KMS-11 (cell line): Measurements from ENCODE around the gene TMA7.

Experiments
- H2AFZ ChIP-seq: fragments of 200-600 bp; sonication (generic); 2 replicates; pipeline ENCODE4 v1.6.1; 2016; ENCODE audit warnings: antibody characterized with exemption, mixed run types, low read depth
- H3K27ac ChIP-seq: fragments of 200-600 bp; sonication (generic); 2 replicates; pipeline ENCODE4 v1.6.1; 2016; ENCODE audit warnings: mild to moderate bottlenecking, mixed run types
- H3K27me3 ChIP-seq: fragments of 200-600 bp; sonication (generic); 2 replicates; pipeline ENCODE4 v1.6.1; 2017; ENCODE audit warnings: mild to moderate bottlenecking, low read depth, mixed run types, moderate library complexity; ENCODE audit not compliant: insufficient read depth
- H3K36me3 ChIP-seq: fragments of 200-600 bp; sonication (generic); 2 replicates; pipeline ENCODE4 v1.6.1; 2017; ENCODE audit warnings: mild to moderate bottlenecking, mixed run types; ENCODE audit not compliant: insufficient read depth
- H3K4me1 ChIP-seq: fragments of 200-600 bp; sonication (generic); 2 replicates; pipeline ENCODE4 v1.6.1; 2016; ENCODE audit warnings: mild to moderate bottlenecking, low read depth, mixed run types; ENCODE audit not compliant: poor library complexity, severe bottlenecking
- H3K4me2 ChIP-seq: fragments of 200-600 bp; sonication (generic); 2 replicates; pipeline ENCODE4 v1.7.0; 2016; ENCODE audit warnings: mild to moderate bottlenecking, mixed run types
- H3K4me3 ChIP-seq: fragments of 200-600 bp; sonication (generic); IDR thresholded peaks from 2 replicates; pipeline ENCODE4 v1.6.1; 2017; ENCODE audit warnings: low read depth, low read length, mixed read lengths; ENCODE audit not compliant: insufficient read depth
- H3K79me2 ChIP-seq: fragments of 200-600 bp; sonication (generic); 2 replicates; pipeline ENCODE4 v1.6.1; 2016; ENCODE audit warnings: low read depth, mixed run types; ENCODE audit not compliant: insufficient read depth
- H3K9ac ChIP-seq: fragments of 200-600 bp; sonication (generic); 2 replicates; pipeline ENCODE4 v1.6.1; 2016; ENCODE audit warnings: mild to moderate bottlenecking, mixed run types
- H4K20me1 ChIP-seq: fragments of 200-600 bp; sonication (generic); 2 replicates; pipeline ENCODE4 v1.6.1; 2016; ENCODE audit warnings: mild to moderate bottlenecking, mixed run types; ENCODE audit not compliant: insufficient read depth
- CTCF ChIP-seq: fragments of 200-600 bp; sonication (generic); conservative IDR thresholded peaks from 2 replicates; pipeline ENCODE4 v1.6.1; 2017; ENCODE audit warnings: low read depth, mild to moderate bottlenecking, antibody characterized with exemption, low read length, moderate library complexity, mixed read lengths

TMA7 gene

GRCh38 chr3:48417529-48418108 is 22.4 kb upstream of the TMA7 start:
- Histone ChIP-seq H3K36me3 (no peaks in the 10 kb centered on the region), H3K4me1 (no peaks in the 10 kb centered on the region), H3K27ac (no peak overlapping the region), H3K4me3 (no peak overlapping the region), H3K27me3 (no peaks in the 10 kb centered on the region), H3K9ac (no peak overlapping the region), H4K20me1 (no peaks in the 10 kb centered on the region), H2AFZ (no peak overlapping the region), H3K4me2 (no peak overlapping the region), H3K79me2 (no peaks in the 10 kb centered on the region)
- no peak for TF ChIP-seq CTCF

GRCh38 chr3:48418140-48418539 is 21.9 kb upstream of the TMA7 start:
- H3K27ac ChIP-seq, result no peak overlapping the region
- no peaks in the 10 kb centered on the region for H3K4me1 ChIP-seq
- no peaks in the 10 kb centered on the region for H3K27me3 ChIP-seq
- H3K36me3 ChIP-seq, result no peaks in the 10 kb centered on the region
- H3K9ac ChIP-seq, result no peak overlapping the region
- H3K4me3 ChIP-seq, result no peak overlapping the region
- H4K20me1 ChIP-seq, result no peaks in the 10 kb centered on the region
- H2AFZ ChIP-seq, result no peak overlapping the region
- H3K4me2 ChIP-seq, result no peak overlapping the region
- H3K79me2 ChIP-seq, result no peaks in the 10 kb centered on the region
- no peak for TF ChIP-seq CTCF

GRCh38 chr3:48418651-48419050 is 21.4 kb upstream of the TMA7 start:
- no peaks in the 10 kb centered on the region for H3K36me3 ChIP-seq
- H3K27me3 ChIP-seq, result no peaks in the 10 kb centered on the region
- no peak for TF ChIP-seq CTCF
- no peak overlapping the region for H3K9ac ChIP-seq
- no peaks in the 10 kb centered on the region for H3K79me2 ChIP-seq
- no peak overlapping the region for H2AFZ ChIP-seq
- no peak overlapping the region for H3K4me2 ChIP-seq
- H3K4me3 ChIP-seq, result no peak overlapping the region
- no peaks in the 10 kb centered on the region for H4K20me1 ChIP-seq
- no peak overlapping the region for H3K27ac ChIP-seq
- H3K4me1 ChIP-seq, result no peaks in the 10 kb centered on the region

- H4K20me1 ChIP-seq, result no peaks in the 10 kb centered on the region
- no peak overlapping the region for H3K4me3 ChIP-seq
Observed at GRCh38 chr3:48419149-48419548, 20.9 kb upstream of the TMA7 start.

More at GRCh38 chr3:48419149-48419548, 20.9 kb upstream of the TMA7 start:
- no peaks in the 10 kb centered on the region for H3K4me1 ChIP-seq
- no peak overlapping the region for H3K4me2 ChIP-seq
- no peaks in the 10 kb centered on the region for H3K79me2 ChIP-seq
- no peak overlapping the region for H3K9ac ChIP-seq
- H3K27me3 ChIP-seq, result no peaks in the 10 kb centered on the region
- no peaks in the 10 kb centered on the region for H3K36me3 ChIP-seq
- TF ChIP-seq CTCF, result no peak
- H3K27ac ChIP-seq, result no peak overlapping the region
- H2AFZ ChIP-seq, result no peak overlapping the region
